Neuronal stem cell (in vitro differentiated cells): Measurements from ENCODE around the gene KRT6A.

Experiments
- DNase-seq: peaks from one replicate; pipeline ENCODE4 v3.0.0-alpha.2; 2013; ENCODE audit warnings: low spot score
- H2AFZ ChIP-seq: one replicate; pipeline ENCODE4 v1.6.1; 2013; ENCODE audit warnings: mild to moderate bottlenecking, low read length, inconsistent platforms
- H2AK5ac ChIP-seq: 2 replicates; pipeline ENCODE4 v1.6.1; 2013; ENCODE audit warnings: low read depth, mild to moderate bottlenecking, inconsistent platforms, low read length, moderate library complexity, mixed read lengths
- H2BK120ac ChIP-seq: 2 replicates; pipeline ENCODE4 v1.6.1; 2013; ENCODE audit warnings: low read depth, mild to moderate bottlenecking, inconsistent platforms, low read length, moderate library complexity, mixed read lengths
- H2BK12ac ChIP-seq: one replicate; pipeline ENCODE4 v1.6.1; 2013; ENCODE audit warnings: low read length, inconsistent platforms
- H2BK15ac ChIP-seq: 2 replicates; pipeline ENCODE4 v1.6.1; 2013; ENCODE audit warnings: mild to moderate bottlenecking, low read length, inconsistent platforms, mixed read lengths
- H2BK5ac ChIP-seq: one replicate; pipeline ENCODE4 v1.6.1; 2013; ENCODE audit warnings: inconsistent platforms, mild to moderate bottlenecking, low read length, moderate library complexity
- H3K14ac ChIP-seq: one replicate; pipeline ENCODE4 v1.6.1; 2013; ENCODE audit warnings: low read length, inconsistent platforms
- H3K18ac ChIP-seq: 2 replicates; pipeline ENCODE4 v1.6.1; 2013; ENCODE audit warnings: low read length, inconsistent platforms
- H3K23ac ChIP-seq: 2 replicates; pipeline ENCODE4 v1.6.1; 2013; ENCODE audit warnings: low read depth, mild to moderate bottlenecking, mixed read lengths, low read length, inconsistent platforms; ENCODE audit not compliant: poor library complexity
- H3K27ac ChIP-seq: replicated peaks from 3 replicates; pipeline ENCODE4 v1.5.1; 2013; ENCODE audit warnings: low read length, inconsistent platforms
- H3K27me3 ChIP-seq, 3 experiments: 2 replicates each; pipeline ENCODE4 v1.6.1; 2013; ENCODE audit warnings: low read length in 3 of 3, mild to moderate bottlenecking in 2 of 3, inconsistent platforms in 1 of 3, low read depth in 1 of 3, mixed read lengths in 1 of 3, moderate library complexity in 1 of 3; ENCODE audit not compliant: control insufficient read depth in 3 of 3, insufficient read depth in 3 of 3
- H3K36me3 ChIP-seq, 2 donors: replicated peaks in 1 of 2; 2 replicates each; pipeline ENCODE4 v1.6.1; 2013; ENCODE audit warnings: low read length in 2 of 2; ENCODE audit not compliant: control insufficient read depth in 2 of 2, insufficient read depth in 2 of 2
- H3K4ac ChIP-seq: 2 replicates; pipeline ENCODE4 v1.6.1; 2013; ENCODE audit warnings: inconsistent platforms, mild to moderate bottlenecking, low read length, moderate library complexity
- H3K4me1 ChIP-seq, 2 donors: 1 replicate in 1 of 2; 2 replicates in 1 of 2; pipeline ENCODE4 v1.6.1; 2013; ENCODE audit warnings: low read length in 2 of 2, low read depth in 1 of 2; ENCODE audit not compliant: control insufficient read depth in 2 of 2, insufficient read depth in 1 of 2
- H3K4me2 ChIP-seq: one replicate; pipeline ENCODE4 v1.6.1; 2013; ENCODE audit warnings: mild to moderate bottlenecking, low read length, inconsistent platforms; ENCODE audit not compliant: insufficient read depth, poor library complexity, severe bottlenecking
- H3K4me3 ChIP-seq, 2 donors: 2 replicates each; pipeline ENCODE4 v1.5.1; 2013; ENCODE audit warnings: low read length in 2 of 2, mild to moderate bottlenecking in 2 of 2, inconsistent platforms in 1 of 2, moderate library complexity in 1 of 2
- H3K79me1 ChIP-seq: one replicate; pipeline ENCODE4 v1.6.1; 2013; ENCODE audit warnings: low read depth, mild to moderate bottlenecking, inconsistent platforms, low read length, moderate library complexity
- H3K9ac ChIP-seq: one replicate; pipeline ENCODE4 v1.6.1; 2013; ENCODE audit warnings: mild to moderate bottlenecking, low read depth, low read length, inconsistent platforms; ENCODE audit not compliant: poor library complexity
- H3K9me3 ChIP-seq, 2 donors: replicated peaks in 1 of 2; 2 replicates each; pipeline versions ENCODE3 to v1.6.1; 2013; ENCODE audit warnings: low read length in 2 of 2, mild to moderate bottlenecking in 2 of 2, inconsistent platforms in 1 of 2, low read depth in 1 of 2, mixed read lengths in 1 of 2, moderate library complexity in 1 of 2; ENCODE audit not compliant: control insufficient read depth in 2 of 2, insufficient read depth in 1 of 2
- H4K8ac ChIP-seq: one replicate; pipeline ENCODE4 v1.6.1; 2013; ENCODE audit warnings: low read depth, mild to moderate bottlenecking, inconsistent platforms, low read length, moderate library complexity
- H4K91ac ChIP-seq: one replicate; pipeline ENCODE4 v1.6.1; 2013; ENCODE audit warnings: low read length, low read depth, mild to moderate bottlenecking, inconsistent platforms; ENCODE audit not compliant: poor library complexity
- WGBS, 2 donors: extraction: QIAGEN DNeasy Blood & Tissue Kit; methylation state at CpG; one replicate each; pipeline ENCODE4 v1.1.7; 2013; ENCODE audit warnings: missing lambda C conversion rate in 2 of 2, mixed read lengths in 1 of 2; ENCODE audit not compliant: insufficient read length in 2 of 2, insufficient replicate concordance in 1 of 2; ENCODE audit errors: extremely low coverage in 2 of 2; 5-methylcytosine and 5-hydroxymethylcytosine counted together

The KRT6A gene

DNA sequence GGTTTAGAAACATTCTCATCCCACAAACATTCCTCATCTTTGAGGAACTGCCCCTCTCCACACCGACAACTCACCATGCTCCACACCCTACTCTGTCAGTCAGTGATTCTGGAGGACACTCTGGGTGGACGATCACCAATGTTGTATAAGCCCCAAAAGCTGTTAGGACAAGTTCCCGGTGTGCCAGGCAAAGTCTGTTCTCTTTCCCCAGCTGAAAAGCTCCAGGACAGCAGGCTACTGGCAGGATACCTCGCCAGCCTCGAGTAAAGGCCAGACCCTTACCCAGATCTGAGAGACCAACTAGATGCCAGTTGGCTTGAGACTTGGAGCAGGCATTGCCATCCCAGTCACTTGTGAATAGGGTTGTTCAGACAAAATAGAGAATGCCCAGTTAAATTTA, 15.2 kb upstream of the KRT6A start:
- no CpG with 5 or more reads among the region's 5 CpGs for WGBS, 2 donors
- H3K27me3 ChIP-seq = no peaks in the 10 kb centered on the region
- no peak overlapping the region for H3K4me2 ChIP-seq
- no peak overlapping the region for H2AFZ ChIP-seq
- H2BK5ac ChIP-seq = no peak overlapping the region
- no peak overlapping the region for H3K4ac ChIP-seq
- H3K36me3 ChIP-seq = no peaks in the 10 kb centered on the region
- no peak overlapping the region for H3K9ac ChIP-seq
- no peaks in the 10 kb centered on the region for H3K9me3 ChIP-seq
- no peak for DNase-seq
- H4K8ac ChIP-seq = no peak overlapping the region
- H2BK12ac ChIP-seq = no peak overlapping the region
- no peak overlapping the region for H3K23ac ChIP-seq
- H3K4me1 ChIP-seq = no peaks in the 10 kb centered on the region
- no peak overlapping the region for H3K14ac ChIP-seq
- no peak overlapping the region for H2BK15ac ChIP-seq
- no peak overlapping the region for H2AK5ac ChIP-seq
- H3K18ac ChIP-seq = peak overlapping the region; percentile 40
- no peak overlapping the region for H4K91ac ChIP-seq
- no peak overlapping the region for H3K4me3 ChIP-seq
- H2BK120ac ChIP-seq = no peak overlapping the region
- no peaks in the 10 kb centered on the region for H3K79me1 ChIP-seq
- no peak overlapping the region for H3K27ac ChIP-seq

DNA sequence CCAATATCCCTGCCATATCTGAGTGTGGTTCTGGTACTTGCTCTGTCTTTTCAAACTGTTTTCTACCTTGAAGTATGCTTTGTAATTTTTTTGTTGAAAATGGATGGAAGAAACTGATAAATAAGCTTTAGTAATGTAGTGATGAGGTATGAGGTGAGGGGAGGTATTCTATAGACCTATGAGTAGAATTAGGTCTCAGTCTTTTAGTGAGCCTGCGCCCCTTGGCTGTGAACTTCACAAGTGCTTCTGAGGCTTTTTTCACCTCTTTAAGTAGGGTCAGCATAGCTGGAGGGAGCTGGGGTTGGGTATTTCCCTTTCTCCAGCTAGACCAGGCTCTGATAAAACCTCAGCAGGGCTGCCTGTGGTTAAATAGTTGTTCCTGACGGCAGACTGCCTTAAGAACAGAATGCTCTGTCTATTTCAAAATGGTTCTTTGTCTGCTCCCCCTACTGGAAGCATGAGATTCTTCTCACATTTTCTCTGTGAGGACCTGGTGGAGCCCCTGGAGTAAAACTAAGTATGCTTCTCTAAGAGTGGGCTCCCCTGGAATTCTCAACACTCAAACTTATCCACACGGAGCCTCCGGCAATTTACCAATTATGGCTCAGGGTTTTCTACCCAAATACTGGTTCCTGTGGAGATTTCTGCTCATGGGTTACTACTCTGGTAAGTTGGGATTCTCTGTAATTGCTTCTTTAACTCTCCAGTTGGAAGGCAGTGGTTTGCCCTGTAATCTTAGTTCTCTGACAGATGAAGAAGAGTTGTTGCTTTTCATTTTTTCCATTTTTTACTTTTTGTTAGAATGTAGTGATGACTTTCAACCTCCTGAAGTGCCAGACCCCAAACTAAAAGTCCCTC, 14.0 kb upstream of the KRT6A start:
- H3K27me3 ChIP-seq = no peaks in the 10 kb centered on the region
- no CpG with 5 or more reads among the region's 4 CpGs for WGBS, 2 donors
- no peak overlapping the region for H4K91ac ChIP-seq
- no peak overlapping the region for H3K18ac ChIP-seq
- H3K4ac ChIP-seq = no peak overlapping the region
- no peak overlapping the region for H4K8ac ChIP-seq
- no peak overlapping the region for H3K27ac ChIP-seq
- no peak overlapping the region for H2AK5ac ChIP-seq
- H2BK12ac ChIP-seq = no peak overlapping the region
- peak overlapping the region; percentile 63 for H2AFZ ChIP-seq
- DNase-seq = peak; percentile 15
- H3K79me1 ChIP-seq = no peaks in the 10 kb centered on the region
- no peaks in the 10 kb centered on the region for H3K9me3 ChIP-seq
- H2BK120ac ChIP-seq = no peak overlapping the region
- no peak overlapping the region for H3K14ac ChIP-seq
- no peak overlapping the region for H2BK15ac ChIP-seq
- H3K36me3 ChIP-seq = no peaks in the 10 kb centered on the region
- no peak overlapping the region for H3K4me3 ChIP-seq
- no peaks in the 10 kb centered on the region for H3K4me1 ChIP-seq
- H3K9ac ChIP-seq = no peak overlapping the region
- no peak overlapping the region for H3K23ac ChIP-seq
- H2BK5ac ChIP-seq = no peak overlapping the region
- H3K4me2 ChIP-seq = no peak overlapping the region

DNA sequence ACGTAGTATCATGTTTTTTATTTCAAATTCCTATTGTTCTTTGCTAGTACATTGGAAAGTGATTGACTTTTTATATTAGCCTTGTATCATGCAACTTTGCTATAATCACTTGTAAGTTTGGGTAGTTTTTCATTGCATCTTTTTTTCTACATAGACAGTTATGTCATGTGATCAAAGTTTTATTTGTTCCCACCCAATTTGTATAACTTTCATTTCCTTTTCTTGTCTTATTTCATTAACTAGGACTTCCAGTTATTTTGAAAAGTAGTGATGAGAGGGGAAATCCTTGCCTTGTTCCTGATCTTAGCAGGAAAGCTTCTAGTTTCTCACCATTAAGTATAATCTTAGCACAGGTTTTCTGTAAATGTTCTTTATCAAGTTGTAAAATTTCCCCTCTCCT, 9.8 kb upstream of the KRT6A start:
- H3K27me3 ChIP-seq = no peaks in the 10 kb centered on the region
- H2BK120ac ChIP-seq = no peak overlapping the region
- H3K23ac ChIP-seq = no peak overlapping the region
- no peak overlapping the region for H4K8ac ChIP-seq
- no peak overlapping the region for H3K4me2 ChIP-seq
- no peak overlapping the region for H3K4ac ChIP-seq
- H3K79me1 ChIP-seq = no peaks in the 10 kb centered on the region
- no peaks in the 10 kb centered on the region for H3K4me1 ChIP-seq
- no peak for DNase-seq
- no peak overlapping the region for H3K9ac ChIP-seq
- H3K27ac ChIP-seq = no peak overlapping the region
- no CpG with 5 or more reads among the region's 1 CpG for WGBS, 2 donors
- H2BK15ac ChIP-seq = no peak overlapping the region
- no peak overlapping the region for H3K18ac ChIP-seq
- no peak overlapping the region for H2BK5ac ChIP-seq
- no peaks in the 10 kb centered on the region for H3K9me3 ChIP-seq
- no peak overlapping the region for H3K4me3 ChIP-seq
- no peaks in the 10 kb centered on the region for H3K36me3 ChIP-seq
- no peak overlapping the region for H2AK5ac ChIP-seq
- H4K91ac ChIP-seq = no peak overlapping the region
- no peak overlapping the region for H2BK12ac ChIP-seq
- no peak overlapping the region for H3K14ac ChIP-seq
- H2AFZ ChIP-seq = no peak overlapping the region

DNA sequence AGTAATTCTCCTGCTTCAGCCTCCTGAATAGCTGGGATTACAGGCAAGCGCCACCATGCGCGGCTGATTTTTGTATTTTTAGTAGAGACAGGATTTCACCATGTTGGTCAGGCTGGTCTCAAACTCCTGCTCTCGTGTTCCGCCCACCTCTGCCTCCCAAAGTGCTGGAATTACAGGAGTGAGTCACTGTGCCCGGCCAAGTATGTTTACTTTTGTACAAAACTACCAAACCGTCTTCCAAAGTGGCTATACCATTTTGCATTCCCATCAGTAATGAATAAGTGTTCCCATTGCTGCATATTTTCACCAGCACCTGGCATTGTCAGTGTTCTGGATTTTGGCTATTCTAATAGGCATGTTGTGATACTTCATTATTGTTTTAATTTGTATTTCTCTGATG, 8.4 kb upstream of the KRT6A start:
- Histone ChIP-seq H3K18ac (no peak overlapping the region), H3K4me3 (no peak overlapping the region), H2BK5ac (no peak overlapping the region), H4K8ac (no peak overlapping the region), H4K91ac (no peak overlapping the region), H2BK12ac (no peak overlapping the region), H2AFZ (no peak overlapping the region), H3K4ac (no peak overlapping the region), H3K9ac (no peak overlapping the region), H2BK15ac (no peak overlapping the region), H3K9me3 (no peaks in the 10 kb centered on the region), H3K36me3 (no peaks in the 10 kb centered on the region), H3K23ac (no peak overlapping the region), H3K27ac (no peak overlapping the region), H3K14ac (no peak overlapping the region), H2BK120ac (no peak overlapping the region), H3K27me3 (no peaks in the 10 kb centered on the region), H2AK5ac (no peak overlapping the region), H3K4me2 (no peak overlapping the region), H3K79me1 (no peaks in the 10 kb centered on the region), H3K4me1 (peaks cover 0 to 5% of the 10 kb centered on the region in 2 donors)
- WGBS, 2 donors = no CpG with 5 or more reads among the region's 7 CpGs
- DNase-seq = no peak
